Thyroid gland (tissue), 4 donors: ENCODE data around the gene GPHB5. TPM values are rescaled to one million over a fixed set of nuclear protein-coding genes. Genes with fewer than 3 reads are reported as not detected.

Experiments used
- DNase-seq, 2 donors: peaks; one replicate each; pipeline ENCODE4 v3.0.0-alpha.2; 2019
- H3K27ac ChIP-seq, 3 donors: fragments of 200-600 bp; sonication (generic); 1 replicate in 2 of 3; 2 replicates in 1 of 3; pipeline ENCODE4 v1.5.1; 2016 to 2019; ENCODE audit warnings: mild to moderate bottlenecking in 1 of 3, moderate library complexity in 1 of 3
- H3K27me3 ChIP-seq: fragments of 200-600 bp; sonication (generic); one replicate; pipeline ENCODE4 v1.5.1; 2019
- H3K36me3 ChIP-seq, 2 donors: fragments of 200-600 bp; sonication (generic); one replicate each; pipeline ENCODE4 v1.5.1; 2016 to 2019
- H3K4me1 ChIP-seq, 2 donors: fragments of 200-600 bp; sonication (generic); one replicate each; pipeline ENCODE4 v1.5.1; 2017 to 2019
- H3K4me3 ChIP-seq, 3 donors: fragments of 200-600 bp; sonication (generic); replicated peaks in 1 of 3; 1 replicate in 2 of 3; 2 replicates in 1 of 3; pipeline ENCODE4 v1.5.1; 2016; ENCODE audit warnings: mild to moderate bottlenecking in 1 of 3
- H3K9me3 ChIP-seq: fragments of 200-600 bp; sonication (generic); one replicate; pipeline ENCODE4 v1.5.1; 2017
- CTCF ChIP-seq, 6 experiments: fragments of 200-600 bp in 3 of 6; fragments of 450-650 bp in 3 of 6; sonication (generic) in 3 of 6; IDR thresholded peaks; one replicate each; pipeline ENCODE4 v1.5.1; 2016 to 2019; ENCODE audit warnings: antibody characterized with exemption in 6 of 6, mild to moderate bottlenecking in 2 of 6, inconsistent platforms in 1 of 6, moderate library complexity in 1 of 6
- POLR2A ChIP-seq, 2 donors: fragments of 450-650 bp; IDR thresholded peaks; one replicate each; pipeline ENCODE4 v1.6.1; 2017; ENCODE audit warnings: antibody characterized with exemption in 2 of 2, mild to moderate bottlenecking in 2 of 2, moderate library complexity in 1 of 2
- WGBS, 2 donors: methylation state at CpG; one replicate each; pipeline ENCODE4 v1.1.5; 2017; 5-methylcytosine and 5-hydroxymethylcytosine counted together
- intact Hi-C: fragments of 100-400 bp; cut with DNase I; formaldehyde crosslinking; loops from one replicate; pipeline ENCODE4 v1.15.1; 2023
- total RNA-seq, 4 donors: library from RNA; depleted of rRNA; stranded (reverse); fragments of >200 nt; gene quantifications; one replicate each; pipeline ENCODE4 v1.2.3, GENCODE V29; 2016

GPHB5 gene
- total RNA-seq, 4 donors from 2014 or later: not detected

GRCh38 chr14:63277591-63278183 is 41.0 kb downstream of the GPHB5 start:
- Histone ChIP-seq H3K4me3 (no peak overlapping the region), H3K27me3 (no peaks in the 10 kb centered on the region), H3K9me3 (no peaks in the 10 kb centered on the region), H3K36me3 (no peaks in the 10 kb centered on the region), H3K27ac (no peak overlapping the region), H3K4me1 (no peaks in the 10 kb centered on the region)
- intact Hi-C loops: loop anchor here (5.0 kb wide), 2 partner anchors 100 to 1115 kb away; no protein-coding TSS in a partner anchor
- TF ChIP-seq CTCF (IDR thresholded peaks at IDR 0.05) (no peak), POLR2A (IDR thresholded peaks at IDR 0.05) (no peak)
- no peak for DNase-seq
- 48 to 62% methylated on average over 2 of the region's 2 CpGs for WGBS, 2 donors

GRCh38 chr14:63276492-63277342 is 42.0 kb downstream of the GPHB5 start:
- Histone ChIP-seq H3K36me3 (no peaks in the 10 kb centered on the region), H3K9me3 (no peaks in the 10 kb centered on the region), H3K27ac (no peak overlapping the region), H3K27me3 (no peaks in the 10 kb centered on the region), H3K4me1 (no peaks in the 10 kb centered on the region), H3K4me3 (no peak overlapping the region)
- WGBS, 2 donors: 45 to 51% methylated on average over 5 of the region's 5 CpGs
- TF ChIP-seq CTCF (IDR thresholded peaks at IDR 0.05) (peak; percentile 34 to 80 (median 68)), POLR2A (IDR thresholded peaks at IDR 0.05) (no peak)
- intact Hi-C loops: loop anchor here (5.0 kb wide), 2 partner anchors 99 to 1114 kb away; no protein-coding TSS in a partner anchor
- no peak for DNase-seq

GRCh38 chr14:63276016-63276415 is 42.7 kb downstream of the GPHB5 start:
- no peaks in the 10 kb centered on the region for H3K36me3 ChIP-seq
- TF ChIP-seq CTCF (IDR thresholded peaks at IDR 0.05) (no peak), POLR2A (IDR thresholded peaks at IDR 0.05) (no peak)
- H3K4me1 ChIP-seq: no peaks in the 10 kb centered on the region
- H3K27ac ChIP-seq: no peak overlapping the region
- no peaks in the 10 kb centered on the region for H3K9me3 ChIP-seq
- no peak overlapping the region for H3K4me3 ChIP-seq
- intact Hi-C loops: loop anchor here (5.0 kb wide), 2 partner anchors 99 to 1114 kb away; no protein-coding TSS in a partner anchor
- WGBS, 2 donors: 71 to 78% methylated on average over 4 of the region's 4 CpGs
- DNase-seq: no peak
- H3K27me3 ChIP-seq: no peaks in the 10 kb centered on the region

GRCh38 chr14:63275611-63276010 is 43.1 kb downstream of the GPHB5 start:
- H3K4me1 ChIP-seq: no peaks in the 10 kb centered on the region
- DNase-seq: no peak
- intact Hi-C loops: loop anchor here (5.0 kb wide), 2 partner anchors 98 to 1113 kb away; no protein-coding TSS in a partner anchor
- no peak for TF ChIP-seq POLR2A (IDR thresholded peaks at IDR 0.05)
- TF ChIP-seq CTCF (IDR thresholded peaks at IDR 0.05): no peak
- no peaks in the 10 kb centered on the region for H3K9me3 ChIP-seq
- no peak overlapping the region for H3K27ac ChIP-seq
- H3K36me3 ChIP-seq: no peaks in the 10 kb centered on the region
- no peak overlapping the region for H3K4me3 ChIP-seq
- 75 to 77% methylated on average over 3 of the region's 3 CpGs for WGBS, 2 donors
- H3K27me3 ChIP-seq: no peaks in the 10 kb centered on the region
